Tibial nerve (tissue), 4 donors: ENCODE results near the gene HLTF.

Source experiments
- CTCF ChIP-seq, 5 experiments: fragments of 200-600 bp in 3 of 5; fragments of 450-650 bp in 2 of 5; sonication (generic) in 3 of 5; IDR thresholded peaks; one replicate each; pipeline ENCODE4 v1.5.1; 2016 to 2019; ENCODE audit warnings: antibody characterized with exemption in 5 of 5, mild to moderate bottlenecking in 3 of 5, moderate library complexity in 2 of 5
- EP300 ChIP-seq, 2 donors: sonication (generic); formaldehyde crosslinking; IDR thresholded peaks; one replicate each; pipeline ENCODE4 v1.6.1; 2017; ENCODE audit warnings: antibody characterized with exemption in 2 of 2, mild to moderate bottlenecking in 1 of 2

DNA sequence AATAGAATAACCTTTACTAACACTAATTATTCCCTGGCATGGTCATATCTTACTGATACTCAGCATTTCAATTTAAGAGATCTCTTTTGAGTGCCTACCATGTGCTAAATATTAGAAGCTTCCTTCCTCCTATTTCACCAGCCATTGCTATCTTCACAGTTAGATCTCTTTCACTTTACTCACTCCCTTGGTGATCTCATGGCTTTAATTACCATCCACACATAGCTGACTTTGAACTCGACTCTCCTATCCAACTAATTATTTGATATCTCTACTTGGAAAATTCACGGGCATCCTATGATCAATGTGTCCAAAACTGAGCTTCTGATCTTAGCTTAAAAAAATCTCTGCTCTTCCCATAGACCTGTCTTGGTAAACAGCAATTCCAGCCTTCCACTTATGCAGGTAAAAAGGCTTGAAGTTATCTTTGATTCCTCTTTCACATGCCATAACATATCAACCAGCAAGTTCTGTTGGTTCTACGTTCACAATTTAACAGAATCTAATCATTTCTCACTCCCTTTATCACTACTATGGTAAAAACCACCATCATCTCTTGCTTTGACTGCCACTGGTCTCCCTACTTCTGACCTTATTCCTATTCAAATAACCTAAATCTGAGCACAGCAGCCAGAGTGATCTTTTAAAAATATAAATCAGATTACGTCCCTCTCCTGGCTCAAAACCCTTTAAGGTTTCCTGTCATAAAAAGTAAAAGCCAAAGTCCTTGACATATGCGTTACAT is 41.8 kb downstream of the HLTF start:
- TF ChIP-seq EP300 (IDR thresholded peaks at IDR 0.05) (no peak), CTCF (IDR thresholded peaks at IDR 0.05) (no peak)
